ENCODE measurements around the gene NFATC3. TPM values are rescaled to one million over a fixed set of nuclear protein-coding genes. Genes with fewer than 3 reads are reported as not detected.

NFATC3 gene
- total RNA-seq, 5 donors from 2014 or later (not counting 1 experiment from before 2014, with no cell fraction given), result 111 to 144 (median 116) TPM

- Histone ChIP-seq H3K36me3 (ENCODE audit: control insufficient read depth in 2 of 2, extremely low read depth in 1 of 2, insufficient read depth in 1 of 2, low read length in 1 of 2) (peaks cover 11 to 76% of the 10 kb centered on the region in 2 donors), H3K9me3 (no peaks in the 10 kb centered on the region), H3K4me3 (ENCODE audit: control insufficient read depth in 1 of 2, extremely low read depth in 1 of 2, low read length in 1 of 2) (no peak overlapping the region), H3K27me3 (replicated peaks in 1 of 2; ENCODE audit: control insufficient read depth in 2 of 2, extremely low read depth in 1 of 2, insufficient read depth in 2 of 2, low read length in 1 of 2) (no peaks in the 10 kb centered on the region), H3K4me1 (ENCODE audit: control insufficient read depth in 1 of 2, extremely low read depth in 1 of 2, insufficient read depth in 2 of 2, low read length in 2 of 2) (no peaks in the 10 kb centered on the region), H3K27ac (ENCODE audit: low read length) (no peak overlapping the region)
- 100% methylated on average over 1 of the region's 2 CpGs for WGBS (ENCODE audit: insufficient coverage)
- H3K27me3 Mint-ChIP-seq, result no peaks in the 10 kb centered on the region
- ATAC-seq (replicated peaks in 1 of 4) (no peak), DNase-seq (no peak)
- H3K36me3 Mint-ChIP-seq, result peaks cover 56% of the 10 kb centered on the region
- ChIA-PET POLR2A (interaction anchor here in 1 of 2 donors (0.5 to 0.6 kb wide), 2 partner anchors 31 to 39 kb away, joined by 3 to 20 read pairs; no protein-coding TSS in a partner anchor), CTCF (interaction anchor here in 1 of 2 donors (0.6 to 1.1 kb wide), 2 partner anchors 114 to 847 kb away, joined by 3 to 5 read pairs; no protein-coding TSS in a partner anchor)
- H3K4me3 Mint-ChIP-seq, result no peak overlapping the region
- peak overlapping the region; percentile 5 to 37 for H3K27ac Mint-ChIP-seq
- H3K9me3 Mint-ChIP-seq, result no peaks in the 10 kb centered on the region
- peaks cover 6 to 18% (median 14%) of the 10 kb centered on the region in 3 donors for H3K4me1 Mint-ChIP-seq
Observed at GRCh38 chr16:68179196-68179795, 94.1 kb downstream of the NFATC3 start.

- Mint-ChIP-seq H3K4me3 (no peak overlapping the region), H3K27me3 (no peaks in the 10 kb centered on the region), H3K36me3 (peaks cover 55% of the 10 kb centered on the region), H3K4me1 (peaks cover 6 to 18% (median 15%) of the 10 kb centered on the region in 3 donors), H3K27ac (no peak overlapping the region), H3K9me3 (no peaks in the 10 kb centered on the region)
- no peaks in the 10 kb centered on the region for H3K4me1 ChIP-seq (ENCODE audit: control insufficient read depth in 1 of 2, extremely low read depth in 1 of 2, insufficient read depth in 2 of 2, low read length in 2 of 2)
- H3K9me3 ChIP-seq, result no peaks in the 10 kb centered on the region
- ChIA-PET CTCF (interaction anchor here (0.6 to 1.1 kb wide), 3 partner anchors 38 to 115 kb away, joined by 3 to 4 read pairs (median 4); no protein-coding TSS in a partner anchor), POLR2A (interaction anchor here in 1 of 2 donors (0.6 kb wide), 1 partner anchor 39 kb away, joined by 20 read pairs; no protein-coding TSS in a partner anchor)
- ATAC-seq (replicated peaks in 1 of 4) (no peak), DNase-seq (no peak)
- peaks cover 11 to 72% of the 10 kb centered on the region in 2 donors for H3K36me3 ChIP-seq (ENCODE audit: control insufficient read depth in 2 of 2, extremely low read depth in 1 of 2, insufficient read depth in 1 of 2, low read length in 1 of 2)
- no peaks in the 10 kb centered on the region for H3K27me3 ChIP-seq (replicated peaks in 1 of 2; ENCODE audit: control insufficient read depth in 2 of 2, extremely low read depth in 1 of 2, insufficient read depth in 2 of 2, low read length in 1 of 2)
- WGBS (ENCODE audit: insufficient coverage), result no CpG with 5 or more reads among the region's 4 CpGs
- no peak overlapping the region for H3K27ac ChIP-seq (ENCODE audit: low read length)
- H3K4me3 ChIP-seq (ENCODE audit: control insufficient read depth in 1 of 2, extremely low read depth in 1 of 2, low read length in 1 of 2), result no peak overlapping the region
Observed at GRCh38 chr16:68179855-68180254, 94.7 kb downstream of the NFATC3 start.

DNA sequence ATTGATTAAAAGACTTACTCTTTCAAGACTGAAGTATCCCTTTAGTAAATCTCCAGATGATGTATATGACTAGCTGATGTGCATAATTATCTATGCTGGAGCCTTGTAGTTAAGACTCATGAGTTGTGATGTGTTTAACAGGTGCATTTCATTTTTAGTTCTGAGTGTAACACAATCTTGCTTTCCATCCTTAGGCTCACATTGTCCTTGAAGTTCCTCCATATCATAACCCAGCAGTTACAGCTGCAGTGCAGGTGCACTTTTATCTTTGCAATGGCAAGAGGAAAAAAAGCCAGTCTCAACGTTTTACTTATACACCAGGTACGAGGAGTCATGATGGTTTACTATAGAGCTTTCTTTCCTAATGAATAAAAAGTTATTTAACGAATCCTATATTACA lies 97.9 kb downstream of the NFATC3 start:
- POLR2A ChIA-PET, result no interaction called here
- H3K36me3 Mint-ChIP-seq, result peaks cover 47% of the 10 kb centered on the region
- H3K4me3 Mint-ChIP-seq, result no peak overlapping the region
- Histone ChIP-seq H3K4me3 (ENCODE audit: control insufficient read depth in 1 of 2, extremely low read depth in 1 of 2, low read length in 1 of 2) (no peak overlapping the region), H3K27me3 (replicated peaks in 1 of 2; ENCODE audit: control insufficient read depth in 2 of 2, extremely low read depth in 1 of 2, insufficient read depth in 2 of 2, low read length in 1 of 2) (no peaks in the 10 kb centered on the region), H3K4me1 (ENCODE audit: control insufficient read depth in 1 of 2, extremely low read depth in 1 of 2, insufficient read depth in 2 of 2, low read length in 2 of 2) (no peaks in the 10 kb centered on the region), H3K27ac (ENCODE audit: low read length) (no peak overlapping the region), H3K9me3 (no peaks in the 10 kb centered on the region), H3K36me3 (ENCODE audit: control insufficient read depth in 2 of 2, extremely low read depth in 1 of 2, insufficient read depth in 1 of 2, low read length in 1 of 2) (peaks cover 6 to 74% of the 10 kb centered on the region in 2 donors)
- H3K27ac Mint-ChIP-seq, result peak overlapping the region in 1 of 2 donors; percentile 49
- CTCF ChIA-PET, result interaction anchor here in 1 of 2 donors (0.6 kb wide), 2 partner anchors 85 to 145 kb away, joined by 4 to 8 read pairs; no protein-coding TSS in a partner anchor
- peaks cover under 1 to 10% (median 8%) of the 10 kb centered on the region in 3 donors for H3K4me1 Mint-ChIP-seq
- WGBS (ENCODE audit: insufficient coverage), result no CpG with 5 or more reads among the region's 3 CpGs
- DNase-seq (no peak), ATAC-seq (replicated peaks in 1 of 4) (no peak)
- no peaks in the 10 kb centered on the region for H3K9me3 Mint-ChIP-seq
- no peaks in the 10 kb centered on the region for H3K27me3 Mint-ChIP-seq

DNA sequence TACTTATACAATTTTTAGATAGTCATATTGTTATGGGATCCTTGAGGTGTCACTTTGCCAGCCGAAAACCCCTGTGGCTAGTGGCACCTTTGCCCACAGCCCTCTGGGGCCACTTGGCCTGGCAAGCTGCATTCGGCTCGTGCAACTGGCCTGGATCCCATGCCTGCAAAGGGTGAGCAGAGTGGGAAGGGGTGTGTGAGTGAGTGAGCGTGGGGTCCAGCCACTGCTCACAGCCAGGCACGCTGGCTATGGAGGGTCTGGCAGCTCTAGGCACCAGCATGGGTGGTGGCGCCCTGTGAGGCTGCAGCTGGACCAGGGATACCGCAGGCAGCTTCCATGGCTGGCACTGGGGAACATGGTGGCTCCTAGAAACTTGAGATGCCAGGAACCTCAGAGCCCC lies 101.7 kb downstream of the NFATC3 start:
- ATAC-seq (replicated peaks in 1 of 4) (no peak), DNase-seq (no peak)
- Mint-ChIP-seq H3K4me3 (no peak overlapping the region), H3K9me3 (no peaks in the 10 kb centered on the region), H3K27ac (peak overlapping the region in 1 of 2 donors; percentile 55), H3K27me3 (no peaks in the 10 kb centered on the region), H3K36me3 (peaks cover 37% of the 10 kb centered on the region), H3K4me1 (peaks cover 2 to 11% (median 9%) of the 10 kb centered on the region in 3 donors)
- Histone ChIP-seq H3K36me3 (ENCODE audit: control insufficient read depth in 2 of 2, extremely low read depth in 1 of 2, insufficient read depth in 1 of 2, low read length in 1 of 2) (peaks cover 3 to 76% of the 10 kb centered on the region in 2 donors), H3K27ac (ENCODE audit: low read length) (no peak overlapping the region), H3K27me3 (replicated peaks in 1 of 2; ENCODE audit: control insufficient read depth in 2 of 2, extremely low read depth in 1 of 2, insufficient read depth in 2 of 2, low read length in 1 of 2) (no peaks in the 10 kb centered on the region), H3K9me3 (no peaks in the 10 kb centered on the region), H3K4me1 (ENCODE audit: control insufficient read depth in 1 of 2, extremely low read depth in 1 of 2, insufficient read depth in 2 of 2, low read length in 2 of 2) (no peaks in the 10 kb centered on the region), H3K4me3 (ENCODE audit: control insufficient read depth in 1 of 2, extremely low read depth in 1 of 2, low read length in 1 of 2) (no peak overlapping the region)
- POLR2A ChIA-PET, result interaction anchor here in 1 of 2 donors (0.5 kb wide), 1 partner anchor 9 kb away, joined by 4 read pairs; no protein-coding TSS in a partner anchor
- CTCF ChIA-PET, result interaction anchor here in 1 of 2 donors (0.7 kb wide), 1 partner anchor 9 kb away, joined by 3 read pairs; no protein-coding TSS in a partner anchor
- 95% methylated on average over 7 of the region's 7 CpGs for WGBS (ENCODE audit: insufficient coverage)

DNA sequence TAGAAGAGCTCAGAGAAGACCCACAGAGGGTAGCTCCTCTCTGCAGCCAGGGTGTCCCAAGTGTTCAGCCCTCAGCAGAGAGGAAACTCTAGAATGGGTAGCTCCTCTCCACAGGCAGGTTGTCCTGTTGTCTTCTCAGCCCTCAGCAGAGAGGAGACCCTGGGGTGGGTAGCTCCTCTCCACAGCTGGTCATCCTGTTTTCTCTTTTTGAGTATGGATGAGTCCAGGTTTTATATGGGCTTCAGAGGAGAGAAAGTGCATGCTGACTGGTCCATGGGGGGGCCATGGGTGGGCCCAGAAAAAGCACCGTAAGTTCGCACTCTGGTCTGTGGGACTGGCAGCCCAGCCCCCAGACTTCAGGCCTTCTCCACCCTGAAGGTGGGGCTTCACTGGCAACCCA lies 102.3 kb downstream of the NFATC3 start:
- no peak overlapping the region for H3K4me3 Mint-ChIP-seq
- Histone ChIP-seq H3K36me3 (ENCODE audit: control insufficient read depth in 2 of 2, extremely low read depth in 1 of 2, insufficient read depth in 1 of 2, low read length in 1 of 2) (peaks cover 3 to 75% of the 10 kb centered on the region in 2 donors), H3K4me3 (ENCODE audit: control insufficient read depth in 1 of 2, extremely low read depth in 1 of 2, low read length in 1 of 2) (no peak overlapping the region), H3K27ac (ENCODE audit: low read length) (no peak overlapping the region), H3K27me3 (replicated peaks in 1 of 2; ENCODE audit: control insufficient read depth in 2 of 2, extremely low read depth in 1 of 2, insufficient read depth in 2 of 2, low read length in 1 of 2) (no peaks in the 10 kb centered on the region), H3K9me3 (no peaks in the 10 kb centered on the region), H3K4me1 (ENCODE audit: control insufficient read depth in 1 of 2, extremely low read depth in 1 of 2, insufficient read depth in 2 of 2, low read length in 2 of 2) (no peaks in the 10 kb centered on the region)
- ChIA-PET CTCF (interaction anchor here in 1 of 2 donors (0.5 kb wide), 1 partner anchor 141 kb away, joined by 4 read pairs; no protein-coding TSS in a partner anchor), POLR2A (interaction anchor here in 1 of 2 donors (0.5 kb wide), 1 partner anchor 10 kb away, joined by 4 read pairs; no protein-coding TSS in a partner anchor)
- 100% methylated on average over 1 of the region's 2 CpGs for WGBS (ENCODE audit: insufficient coverage)
- no peak for ATAC-seq (replicated peaks in 1 of 4)
- H3K9me3 Mint-ChIP-seq, result no peaks in the 10 kb centered on the region
- DNase-seq, result no peak
- peaks cover 33% of the 10 kb centered on the region for H3K36me3 Mint-ChIP-seq
- H3K27ac Mint-ChIP-seq, result no peak overlapping the region
- no peaks in the 10 kb centered on the region for H3K27me3 Mint-ChIP-seq
- peaks cover 2 to 13% (median 9%) of the 10 kb centered on the region in 3 donors for H3K4me1 Mint-ChIP-seq

DNA sequence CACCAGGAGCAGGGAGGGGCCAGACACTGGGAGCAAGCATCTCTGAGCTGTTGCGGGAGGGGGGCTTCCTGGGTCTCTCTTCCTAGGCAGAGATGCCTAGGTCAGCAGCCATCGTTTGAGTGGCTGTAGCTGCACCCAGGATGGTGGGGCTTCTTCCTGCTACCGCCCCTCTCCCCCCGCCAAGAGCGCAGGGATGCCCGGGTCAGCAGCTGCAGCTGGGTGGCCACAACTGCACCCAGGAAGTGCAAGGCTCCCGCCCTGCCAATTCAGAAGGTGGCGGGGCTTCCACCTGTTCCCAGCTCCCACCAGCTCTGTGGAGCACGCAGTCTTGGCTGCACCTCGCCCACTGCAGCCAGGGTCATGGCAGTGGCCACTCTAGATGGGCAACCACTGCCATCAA lies 103.0 kb downstream of the NFATC3 start:
- no peaks in the 10 kb centered on the region for H3K9me3 ChIP-seq
- Mint-ChIP-seq H3K27ac (no peak overlapping the region), H3K4me3 (no peak overlapping the region), H3K36me3 (peaks cover 30% of the 10 kb centered on the region), H3K9me3 (no peaks in the 10 kb centered on the region), H3K4me1 (peaks cover 2 to 16% (median 9%) of the 10 kb centered on the region in 3 donors), H3K27me3 (no peaks in the 10 kb centered on the region)
- no peak for DNase-seq
- H3K36me3 ChIP-seq (ENCODE audit: control insufficient read depth in 2 of 2, extremely low read depth in 1 of 2, insufficient read depth in 1 of 2, low read length in 1 of 2), result peaks cover 3 to 74% of the 10 kb centered on the region in 2 donors
- H3K27ac ChIP-seq (ENCODE audit: low read length), result no peak overlapping the region
- no peaks in the 10 kb centered on the region for H3K27me3 ChIP-seq (replicated peaks in 1 of 2; ENCODE audit: control insufficient read depth in 2 of 2, extremely low read depth in 1 of 2, insufficient read depth in 2 of 2, low read length in 1 of 2)
- ATAC-seq (replicated peaks in 1 of 4), result no peak
- CTCF ChIA-PET, result interaction anchor here in 1 of 2 donors (0.5 kb wide), 1 partner anchor 140 kb away, joined by 4 read pairs; no protein-coding TSS in a partner anchor
- POLR2A ChIA-PET, result no interaction called here
- no peaks in the 10 kb centered on the region for H3K4me1 ChIP-seq (ENCODE audit: control insufficient read depth in 1 of 2, extremely low read depth in 1 of 2, insufficient read depth in 2 of 2, low read length in 2 of 2)
- 94% methylated on average over 4 of the region's 10 CpGs for WGBS (ENCODE audit: insufficient coverage)
- H3K4me3 ChIP-seq (ENCODE audit: control insufficient read depth in 1 of 2, extremely low read depth in 1 of 2, low read length in 1 of 2), result no peak overlapping the region
